AG10803 (cell line): Measurements from ENCODE around the gene GABRG2.

ENCODE experiments used
- DNase-seq: peaks from one replicate; pipeline ENCODE4 v3.0.0; 2010; ENCODE audit warnings: low read depth
- H3K4me3 ChIP-seq: 2 replicates; pipeline ENCODE4 v1.5.1; 2011; ENCODE audit warnings: mild to moderate bottlenecking, low read length, control low read depth
- CTCF ChIP-seq: conservative IDR thresholded peaks from 2 replicates; pipeline ENCODE4 v1.5.1; 2011; ENCODE audit warnings: mild to moderate bottlenecking, low read length, control low read depth, inconsistent platforms

The GABRG2 gene

GRCh38 chr5:162174358-162174974 is 106.9 kb downstream of the GABRG2 start:
- no peak for DNase-seq
- no peak overlapping the region for H3K4me3 ChIP-seq
- TF ChIP-seq CTCF, result no peak

GRCh38 chr5:162187371-162187770 is 119.8 kb downstream of the GABRG2 start:
- no peak for DNase-seq
- TF ChIP-seq CTCF, result no peak
- H3K4me3 ChIP-seq, result no peak overlapping the region

- DNase-seq, result no peak
- no peak overlapping the region for H3K4me3 ChIP-seq
- no peak for TF ChIP-seq CTCF
Observed at GRCh38 chr5:162189719-162190118, 122.1 kb downstream of the GABRG2 start.

- H3K4me3 ChIP-seq, result no peak overlapping the region
- no peak for DNase-seq
- TF ChIP-seq CTCF, result no peak
Observed at GRCh38 chr5:162193012-162193411, 125.4 kb downstream of the GABRG2 start.

GRCh38 chr5:162196351-162196750 is 128.8 kb downstream of the GABRG2 start:
- H3K4me3 ChIP-seq, result no peak overlapping the region
- TF ChIP-seq CTCF, result no peak
- DNase-seq, result no peak

GRCh38 chr5:162202285-162202880 is 134.8 kb downstream of the GABRG2 start:
- no peak for DNase-seq
- TF ChIP-seq CTCF, result no peak
- no peak overlapping the region for H3K4me3 ChIP-seq
